AG09309 (cell line): ENCODE measurements around the gene NUP85.
"Not testable (repeated sequence)": the region's sequence is repeated elsewhere in the genome, so short reads cannot be mapped to it uniquely, and the experiment has no call there.

ENCODE experiments used
- DNase-seq: peaks from one replicate; pipeline ENCODE4 v3.0.0-alpha.2; 2010; ENCODE audit warnings: low read depth
- H3K4me3 ChIP-seq: 2 replicates; pipeline ENCODE4 v1.5.1; 2011; ENCODE audit warnings: mild to moderate bottlenecking, low read depth, low read length, moderate library complexity; ENCODE audit not compliant: control insufficient read depth
- TF ChIP-seq, protein P1 (sequence below): IDR thresholded peaks from 2 replicates; pipeline ENCODE4 v1.5.1; 2011; ENCODE audit warnings: mild to moderate bottlenecking, low read depth, low read length, inconsistent platforms; ENCODE audit not compliant: insufficient read depth, control insufficient read depth; ENCODE audit errors: missing control alignments

NUP85 gene, protein sequence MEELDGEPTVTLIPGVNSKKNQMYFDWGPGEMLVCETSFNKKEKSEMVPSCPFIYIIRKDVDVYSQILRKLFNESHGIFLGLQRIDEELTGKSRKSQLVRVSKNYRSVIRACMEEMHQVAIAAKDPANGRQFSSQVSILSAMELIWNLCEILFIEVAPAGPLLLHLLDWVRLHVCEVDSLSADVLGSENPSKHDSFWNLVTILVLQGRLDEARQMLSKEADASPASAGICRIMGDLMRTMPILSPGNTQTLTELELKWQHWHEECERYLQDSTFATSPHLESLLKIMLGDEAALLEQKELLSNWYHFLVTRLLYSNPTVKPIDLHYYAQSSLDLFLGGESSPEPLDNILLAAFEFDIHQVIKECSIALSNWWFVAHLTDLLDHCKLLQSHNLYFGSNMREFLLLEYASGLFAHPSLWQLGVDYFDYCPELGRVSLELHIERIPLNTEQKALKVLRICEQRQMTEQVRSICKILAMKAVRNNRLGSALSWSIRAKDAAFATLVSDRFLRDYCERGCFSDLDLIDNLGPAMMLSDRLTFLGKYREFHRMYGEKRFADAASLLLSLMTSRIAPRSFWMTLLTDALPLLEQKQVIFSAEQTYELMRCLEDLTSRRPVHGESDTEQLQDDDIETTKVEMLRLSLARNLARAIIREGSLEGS

GRCh38 chr17:75205037-75205792, at the start of gene NUP85:
Gene NUP85, plus strand, starts transcription at chr17:75205679. Its CDS starts 83 bp downstream, at chr17:75205762.
- DNase-seq: peak; percentile 61
- peak within 1 kb of the TSS; percentile 96 for H3K4me3 ChIP-seq

GRCh38 chr17:75158480-75158879, 47.0 kb upstream of the NUP85 start:
- not testable (repeated sequence) for H3K4me3 ChIP-seq, DNase-seq

More at GRCh38 chr17:75205037-75205792, at the start of gene NUP85:
- TF ChIP-seq, protein P1, sequence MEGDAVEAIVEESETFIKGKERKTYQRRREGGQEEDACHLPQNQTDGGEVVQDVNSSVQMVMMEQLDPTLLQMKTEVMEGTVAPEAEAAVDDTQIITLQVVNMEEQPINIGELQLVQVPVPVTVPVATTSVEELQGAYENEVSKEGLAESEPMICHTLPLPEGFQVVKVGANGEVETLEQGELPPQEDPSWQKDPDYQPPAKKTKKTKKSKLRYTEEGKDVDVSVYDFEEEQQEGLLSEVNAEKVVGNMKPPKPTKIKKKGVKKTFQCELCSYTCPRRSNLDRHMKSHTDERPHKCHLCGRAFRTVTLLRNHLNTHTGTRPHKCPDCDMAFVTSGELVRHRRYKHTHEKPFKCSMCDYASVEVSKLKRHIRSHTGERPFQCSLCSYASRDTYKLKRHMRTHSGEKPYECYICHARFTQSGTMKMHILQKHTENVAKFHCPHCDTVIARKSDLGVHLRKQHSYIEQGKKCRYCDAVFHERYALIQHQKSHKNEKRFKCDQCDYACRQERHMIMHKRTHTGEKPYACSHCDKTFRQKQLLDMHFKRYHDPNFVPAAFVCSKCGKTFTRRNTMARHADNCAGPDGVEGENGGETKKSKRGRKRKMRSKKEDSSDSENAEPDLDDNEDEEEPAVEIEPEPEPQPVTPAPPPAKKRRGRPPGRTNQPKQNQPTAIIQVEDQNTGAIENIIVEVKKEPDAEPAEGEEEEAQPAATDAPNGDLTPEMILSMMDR: no peak

DNA sequence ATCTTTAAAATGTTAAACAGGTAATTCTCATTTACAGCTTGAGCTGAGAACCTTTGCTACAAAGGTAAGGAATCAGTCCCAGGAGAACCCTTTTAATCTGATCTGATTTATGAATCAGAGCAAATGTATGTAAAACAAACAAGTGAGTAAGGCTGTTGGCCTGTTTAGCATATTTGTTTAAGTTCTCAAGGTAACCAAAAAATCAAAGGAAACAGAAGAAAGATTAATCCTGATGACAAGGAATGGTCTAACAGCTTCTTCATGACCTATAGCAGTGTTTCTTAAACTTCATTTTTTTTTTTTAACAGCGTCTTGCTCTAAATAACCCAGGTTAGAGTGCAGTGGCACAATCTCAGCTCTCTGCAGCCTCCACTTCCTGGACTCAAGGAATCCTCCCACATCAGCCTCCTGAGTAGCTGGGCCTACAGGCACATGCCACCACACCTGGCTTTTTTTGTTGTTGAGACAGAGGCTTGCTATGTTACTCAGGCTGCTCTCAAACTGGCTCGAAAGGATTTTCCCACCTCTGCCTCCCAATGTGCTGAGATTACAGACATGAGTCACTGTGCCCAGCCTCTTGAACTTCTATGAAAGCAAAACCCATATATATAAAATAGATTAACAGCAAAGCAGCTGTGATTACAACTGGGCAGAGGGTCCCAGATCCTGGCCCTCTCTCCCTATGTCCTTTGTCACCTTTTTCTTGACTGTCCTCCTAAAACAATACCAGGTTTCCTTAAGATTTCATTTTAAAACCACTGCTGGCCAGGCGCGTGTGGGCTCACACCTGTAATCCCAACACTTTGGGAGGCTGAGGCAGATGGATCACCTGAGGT, 46.1 kb upstream of the NUP85 start:
- no peak overlapping the region for H3K4me3 ChIP-seq
- TF ChIP-seq, protein P1: no peak
- DNase-seq: no peak

DNA sequence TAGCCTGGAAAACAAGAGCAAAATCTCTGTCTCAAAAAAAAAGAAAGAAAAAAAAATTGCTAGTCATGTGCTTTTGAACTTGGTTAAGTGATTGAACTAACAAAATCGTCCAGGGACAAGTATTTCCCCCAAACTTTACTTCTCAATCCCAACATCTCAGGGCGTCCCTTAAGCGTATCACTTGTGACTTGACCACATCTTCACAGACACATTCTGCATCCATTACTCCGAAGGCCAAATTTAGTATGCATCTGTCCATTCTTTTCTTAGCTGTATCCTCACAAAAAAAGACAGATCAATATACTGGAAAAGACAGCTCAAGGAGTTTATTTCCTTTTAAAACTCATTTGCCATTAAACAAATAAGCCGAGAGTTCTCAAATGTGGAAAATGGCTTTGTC, 45.3 kb upstream of the NUP85 start:
- no peak for DNase-seq
- TF ChIP-seq, protein P1: no peak
- no peak overlapping the region for H3K4me3 ChIP-seq

DNA sequence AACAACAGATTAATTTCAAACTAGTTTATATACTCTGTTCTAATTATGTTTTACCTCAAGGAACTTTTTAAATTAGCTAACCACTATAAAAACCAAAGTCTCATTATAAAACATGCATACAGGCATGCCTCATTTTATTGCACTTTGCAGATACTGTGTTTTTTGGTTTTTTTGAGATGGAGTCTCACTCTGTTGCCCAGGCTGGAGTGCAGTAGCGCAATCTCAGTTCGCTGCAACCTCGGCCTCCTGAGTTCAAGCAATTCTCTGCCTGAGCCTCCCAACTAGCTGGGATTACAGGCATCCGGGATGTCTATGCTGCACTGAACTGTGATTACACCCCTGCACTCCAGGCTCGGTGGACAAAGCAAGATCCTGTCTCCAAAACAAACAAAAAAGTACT, 42.4 kb upstream of the NUP85 start:
- no peak overlapping the region for H3K4me3 ChIP-seq
- no peak for DNase-seq
- TF ChIP-seq, protein P1: no peak

GRCh38 chr17:75164606-75165005, 40.9 kb upstream of the NUP85 start:
- not testable (repeated sequence) for H3K4me3 ChIP-seq, DNase-seq

- DNase-seq: no peak
- TF ChIP-seq, protein P1: no peak
These were observed 36.5 kb upstream of the NUP85 start for GRCh38 chr17:75168998-75169397.

More at GRCh38 chr17:75168998-75169397, 36.5 kb upstream of the NUP85 start:
- H3K4me3 ChIP-seq: no peak overlapping the region
